Fibroblast of skin of scalp (primary cell): ENCODE measurements around the gene ZBTB5.
"Not testable (repeated sequence)": the region's sequence is repeated elsewhere in the genome, so short reads cannot be mapped to it uniquely, and the experiment has no call there.

Source experiments
- DNase-seq: peaks from one replicate; pipeline ENCODE4 v3.0.0-alpha.2; 2013

ZBTB5 gene

GRCh38 chr9:37447111-37447510 is 18.1 kb downstream of the ZBTB5 start:
- no peak for DNase-seq

- DNase-seq, result no peak
Observed at GRCh38 chr9:37446401-37446800, 18.8 kb downstream of the ZBTB5 start.

GRCh38 chr9:37445832-37446231 is 19.4 kb downstream of the ZBTB5 start:
- DNase-seq, result no peak

- no peak for DNase-seq
Observed at GRCh38 chr9:37444890-37445289, 20.4 kb downstream of the ZBTB5 start.

- no peak for DNase-seq
Observed at GRCh38 chr9:37443566-37443965, 21.7 kb downstream of the ZBTB5 start.

- no peak for DNase-seq
Observed at GRCh38 chr9:37442556-37442955, 22.7 kb downstream of the ZBTB5 start.

- no peak for DNase-seq
Observed at GRCh38 chr9:37441776-37442370, 23.4 kb downstream of the ZBTB5 start.

GRCh38 chr9:37438359-37438758 is 26.9 kb downstream of the ZBTB5 start:
- no peak for DNase-seq

GRCh38 chr9:37437621-37438020 is 27.6 kb downstream of the ZBTB5 start:
- DNase-seq, result no peak

GRCh38 chr9:37437010-37437409 is 28.2 kb downstream of the ZBTB5 start:
- no peak for DNase-seq

GRCh38 chr9:37436540-37436939 is 28.7 kb downstream of the ZBTB5 start:
- DNase-seq, result no peak

GRCh38 chr9:37433867-37434371 is 31.3 kb downstream of the ZBTB5 start:
- no peak for DNase-seq

- no peak for DNase-seq
Observed at GRCh38 chr9:37432020-37432419, 33.2 kb downstream of the ZBTB5 start.

GRCh38 chr9:37430841-37431597 is 34.2 kb downstream of the ZBTB5 start:
- peak; percentile 8 for DNase-seq

- no peak for DNase-seq
Observed at GRCh38 chr9:37429441-37430285, 35.6 kb downstream of the ZBTB5 start.

GRCh38 chr9:37428345-37428744 is 36.9 kb downstream of the ZBTB5 start:
- no peak for DNase-seq

GRCh38 chr9:37426846-37427245 is 38.4 kb downstream of the ZBTB5 start:
- no peak for DNase-seq

- DNase-seq, result not testable (repeated sequence)
Observed at GRCh38 chr9:37426431-37426830, 38.8 kb downstream of the ZBTB5 start.

GRCh38 chr9:37425298-37425752 is 39.9 kb downstream of the ZBTB5 start:
- DNase-seq, result peak; percentile 40

- DNase-seq, result no peak
Observed at GRCh38 chr9:37424686-37425297, 40.5 kb downstream of the ZBTB5 start.

GRCh38 chr9:37424204-37424685 is 41.0 kb downstream of the ZBTB5 start:
- DNase-seq, result no peak

GRCh38 chr9:37423508-37423907 is 41.7 kb downstream of the ZBTB5 start:
- DNase-seq, result no peak
